HepG2 (cell line): ENCODE data around the gene SCN8A. TPM values are rescaled to one million over a fixed set of nuclear protein-coding genes. Genes with fewer than 3 reads are reported as not detected.

Source experiments
- ARNT ChIP-seq: fragments of 450-650 bp; IDR thresholded peaks from 2 replicates; pipeline ENCODE4 v1.6.1; 2017
- GATAD1 ChIP-seq: IDR thresholded peaks from 2 replicates; pipeline ENCODE4 v1.6.1; 2016; ENCODE audit warnings: missing genetic modification reagents, missing compliant biosample characterization
- GATAD2A ChIP-seq: IDR thresholded peaks from 2 replicates; pipeline ENCODE4 v1.6.1; 2016
- HNRNPH1 ChIP-seq: fragments of 200-400 bp; formaldehyde crosslinking; optimal IDR thresholded peaks from 2 replicates; pipeline ENCODE3; 2017; ENCODE audit warnings: mild to moderate bottlenecking, low read depth, low read length
- KDM2A ChIP-seq: sonication (generic); formaldehyde crosslinking; IDR thresholded peaks from 2 replicates; pipeline ENCODE4 v1.4.0; 2020; ENCODE audit warnings: low read depth, missing genetic modification reagents, borderline replicate concordance
- NR2F2 ChIP-seq: IDR thresholded peaks from 2 replicates; pipeline ENCODE4 v1.6.1; 2012; ENCODE audit warnings: low read depth, inconsistent platforms, borderline replicate concordance
- RARG ChIP-seq: sonication (generic); formaldehyde crosslinking; IDR thresholded peaks from 2 replicates; pipeline ENCODE4 v1.4.0; 2020; ENCODE audit warnings: low read depth, mild to moderate bottlenecking, missing genetic modification reagents
- SAFB2 ChIP-seq: sonication (generic); formaldehyde crosslinking; IDR thresholded peaks from 2 replicates; pipeline ENCODE4 v1.5.1; 2020; ENCODE audit warnings: missing genetic modification reagents, low read depth, mild to moderate bottlenecking, borderline replicate concordance
- STAG1 ChIP-seq: sonication (generic); formaldehyde crosslinking; IDR thresholded peaks from 2 replicates; pipeline ENCODE4 v1.4.0; 2020; ENCODE audit warnings: missing genetic modification reagents
- WIZ ChIP-seq: sonication (generic); formaldehyde crosslinking; IDR thresholded peaks from 2 replicates; pipeline ENCODE4 v1.5.1; 2020; ENCODE audit warnings: mild to moderate bottlenecking, missing genetic modification reagents
- ZFY ChIP-seq: sonication (generic); formaldehyde crosslinking; IDR thresholded peaks from 2 replicates; pipeline ENCODE4 v1.4.0; 2020; ENCODE audit warnings: missing genetic modification reagents
- ZNF614 ChIP-seq: IDR thresholded peaks from 2 replicates; pipeline ENCODE4 v1.6.1; 2018; ENCODE audit warnings: missing biosample characterization, missing genetic modification reagents, inconsistent platforms, borderline replicate concordance
- polyA plus RNA-seq, 8 experiments: library from polyadenylated mRNA; depleted of rRNA in 3 of 8; stranded (reverse) in 7 of 8; unstranded in 1 of 8; fragments of >200 nt; fragmentation: Illumina TruSeq in 4 of 8; extraction: Trizol in 4 of 8; gene quantifications; 2 replicates each; pipeline versions ENCODE4 v1.2.1 to v1.2.3, GENCODE V29; 2011 to 2016; ENCODE audit warnings: low read depth in 4 of 8, missing spikeins in 1 of 8, mixed read lengths in 1 of 8; ENCODE audit not compliant: insufficient read depth in 1 of 8
- total RNA-seq, 5 experiments: library from RNA; depleted of rRNA; stranded (reverse); fragments of >200 nt; fragmentation: Illumina TruSeq; extraction: Trizol; gene quantifications; 2 replicates each; pipeline ENCODE4 v1.2.3, GENCODE V29; 2016; ENCODE audit warnings: low read depth in 1 of 5
- TF ChIP-seq, protein P1 (sequence below): sonication (generic); formaldehyde crosslinking; IDR thresholded peaks from 2 replicates; pipeline ENCODE4 v1.4.0; 2020; ENCODE audit warnings: missing genetic modification reagents, mild to moderate bottlenecking, borderline replicate concordance
- TF ChIP-seq, protein P2 (sequence below): sonication (generic); formaldehyde crosslinking; IDR thresholded peaks from 2 replicates; pipeline ENCODE4 v1.4.0; 2020; ENCODE audit warnings: missing genetic modification reagents, borderline replicate concordance
- TF ChIP-seq, protein P3 (sequence below): sonication (generic); formaldehyde crosslinking; IDR thresholded peaks from 2 replicates; pipeline ENCODE4 v1.5.0; 2020; ENCODE audit warnings: mild to moderate bottlenecking, missing genetic modification reagents
- TF ChIP-seq, protein P4 (sequence below): sonication (generic); formaldehyde crosslinking; IDR thresholded peaks from 2 replicates; pipeline ENCODE4 v1.4.0; 2020; ENCODE audit warnings: missing genetic modification reagents, borderline replicate concordance
- TF ChIP-seq, protein P5 (sequence below): sonication (generic); formaldehyde crosslinking; IDR thresholded peaks from 2 replicates; pipeline ENCODE4 v1.8.0; 2022; ENCODE audit warnings: mild to moderate bottlenecking, missing genetic modification reagents; ENCODE audit not compliant: insufficient replicate concordance

SCN8A gene
- total and polyA plus RNA-seq, 2 of the 13 experiments (the other 11 are each of a cell fraction or from before 2014, with no cell fraction given): 0.57 to 1.4 TPM

DNA sequence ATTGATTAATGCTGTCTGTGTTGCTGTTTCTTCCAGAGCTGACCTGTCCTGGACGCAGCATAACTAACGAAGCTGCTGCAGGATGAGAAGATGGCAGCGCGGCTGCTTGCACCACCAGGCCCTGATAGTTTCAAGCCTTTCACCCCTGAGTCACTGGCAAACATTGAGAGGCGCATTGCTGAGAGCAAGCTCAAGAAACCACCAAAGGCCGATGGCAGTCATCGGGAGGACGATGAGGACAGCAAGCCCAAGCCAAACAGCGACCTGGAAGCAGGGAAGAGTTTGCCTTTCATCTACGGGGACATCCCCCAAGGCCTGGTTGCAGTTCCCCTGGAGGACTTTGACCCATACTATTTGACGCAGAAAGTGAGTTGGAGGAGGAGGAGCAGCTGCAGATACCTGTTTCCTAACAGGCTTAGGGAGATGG lies 71.7 kb downstream of the SCN8A start (continued):
- TF ChIP-seq, protein P1, sequence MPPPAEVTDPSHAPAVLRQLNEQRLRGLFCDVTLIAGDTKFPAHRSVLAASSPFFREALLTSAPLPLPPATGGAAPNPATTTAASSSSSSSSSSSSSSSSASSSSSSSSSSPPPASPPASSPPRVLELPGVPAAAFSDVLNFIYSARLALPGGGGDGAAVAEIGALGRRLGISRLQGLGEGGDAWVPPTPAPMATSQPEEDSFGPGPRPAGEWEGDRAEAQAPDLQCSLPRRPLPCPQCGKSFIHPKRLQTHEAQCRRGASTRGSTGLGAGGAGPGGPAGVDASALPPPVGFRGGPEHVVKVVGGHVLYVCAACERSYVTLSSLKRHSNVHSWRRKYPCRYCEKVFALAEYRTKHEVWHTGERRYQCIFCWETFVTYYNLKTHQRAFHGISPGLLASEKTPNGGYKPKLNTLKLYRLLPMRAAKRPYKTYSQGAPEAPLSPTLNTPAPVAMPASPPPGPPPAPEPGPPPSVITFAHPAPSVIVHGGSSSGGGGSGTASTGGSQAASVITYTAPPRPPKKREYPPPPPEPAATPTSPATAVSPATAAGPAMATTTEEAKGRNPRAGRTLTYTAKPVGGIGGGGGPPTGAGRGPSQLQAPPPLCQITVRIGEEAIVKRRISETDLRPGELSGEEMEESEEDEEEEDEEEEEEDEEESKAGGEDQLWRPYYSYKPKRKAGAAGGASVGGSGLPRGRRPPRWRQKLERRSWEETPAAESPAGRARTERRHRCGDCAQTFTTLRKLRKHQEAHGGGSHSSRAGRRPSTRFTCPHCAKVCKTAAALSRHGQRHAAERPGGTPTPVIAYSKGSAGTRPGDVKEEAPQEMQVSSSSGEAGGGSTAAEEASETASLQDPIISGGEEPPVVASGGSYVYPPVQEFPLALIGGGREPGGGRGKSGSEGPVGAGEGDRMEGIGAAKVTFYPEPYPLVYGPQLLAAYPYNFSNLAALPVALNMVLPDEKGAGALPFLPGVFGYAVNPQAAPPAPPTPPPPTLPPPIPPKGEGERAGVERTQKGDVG (CRISPR knock-in tag): no peak
- TF ChIP-seq HNRNPH1 (no peak), NR2F2 (no peak), SAFB2 (CRISPR knock-in tag) (no peak), ARNT (no peak), ZFY (peak; percentile 64), ZNF614 (CRISPR knock-in tag) (peak; percentile 25; the same call in 1 of the 2 replicates), KDM2A (CRISPR knock-in tag) (peak; percentile 35; the same call in 1 of the 2 replicates), GATAD2A (CRISPR knock-in tag) (peak; percentile 63), WIZ (CRISPR knock-in tag) (no peak), STAG1 (CRISPR knock-in tag) (no peak), GATAD1 (CRISPR knock-in tag) (no peak), RARG (CRISPR knock-in tag) (no peak)
- TF ChIP-seq, protein P2, sequence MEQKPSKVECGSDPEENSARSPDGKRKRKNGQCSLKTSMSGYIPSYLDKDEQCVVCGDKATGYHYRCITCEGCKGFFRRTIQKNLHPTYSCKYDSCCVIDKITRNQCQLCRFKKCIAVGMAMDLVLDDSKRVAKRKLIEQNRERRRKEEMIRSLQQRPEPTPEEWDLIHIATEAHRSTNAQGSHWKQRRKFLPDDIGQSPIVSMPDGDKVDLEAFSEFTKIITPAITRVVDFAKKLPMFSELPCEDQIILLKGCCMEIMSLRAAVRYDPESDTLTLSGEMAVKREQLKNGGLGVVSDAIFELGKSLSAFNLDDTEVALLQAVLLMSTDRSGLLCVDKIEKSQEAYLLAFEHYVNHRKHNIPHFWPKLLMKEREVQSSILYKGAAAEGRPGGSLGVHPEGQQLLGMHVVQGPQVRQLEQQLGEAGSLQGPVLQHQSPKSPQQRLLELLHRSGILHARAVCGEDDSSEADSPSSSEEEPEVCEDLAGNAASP (CRISPR knock-in tag): 0 out of 2 replicates have a peak, but pooled peaks have one; percentile 24
- TF ChIP-seq, protein P3, sequence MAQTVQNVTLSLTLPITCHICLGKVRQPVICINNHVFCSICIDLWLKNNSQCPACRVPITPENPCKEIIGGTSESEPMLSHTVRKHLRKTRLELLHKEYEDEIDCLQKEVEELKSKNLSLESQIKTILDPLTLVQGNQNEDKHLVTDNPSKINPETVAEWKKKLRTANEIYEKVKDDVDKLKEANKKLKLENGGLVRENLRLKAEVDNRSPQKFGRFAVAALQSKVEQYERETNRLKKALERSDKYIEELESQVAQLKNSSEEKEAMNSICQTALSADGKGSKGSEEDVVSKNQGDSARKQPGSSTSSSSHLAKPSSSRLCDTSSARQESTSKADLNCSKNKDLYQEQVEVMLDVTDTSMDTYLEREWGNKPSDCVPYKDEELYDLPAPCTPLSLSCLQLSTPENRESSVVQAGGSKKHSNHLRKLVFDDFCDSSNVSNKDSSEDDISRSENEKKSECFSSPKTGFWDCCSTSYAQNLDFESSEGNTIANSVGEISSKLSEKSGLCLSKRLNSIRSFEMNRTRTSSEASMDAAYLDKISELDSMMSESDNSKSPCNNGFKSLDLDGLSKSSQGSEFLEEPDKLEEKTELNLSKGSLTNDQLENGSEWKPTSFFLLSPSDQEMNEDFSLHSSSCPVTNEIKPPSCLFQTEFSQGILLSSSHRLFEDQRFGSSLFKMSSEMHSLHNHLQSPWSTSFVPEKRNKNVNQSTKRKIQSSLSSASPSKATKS (CRISPR knock-in tag): no peak
- TF ChIP-seq, protein P4, sequence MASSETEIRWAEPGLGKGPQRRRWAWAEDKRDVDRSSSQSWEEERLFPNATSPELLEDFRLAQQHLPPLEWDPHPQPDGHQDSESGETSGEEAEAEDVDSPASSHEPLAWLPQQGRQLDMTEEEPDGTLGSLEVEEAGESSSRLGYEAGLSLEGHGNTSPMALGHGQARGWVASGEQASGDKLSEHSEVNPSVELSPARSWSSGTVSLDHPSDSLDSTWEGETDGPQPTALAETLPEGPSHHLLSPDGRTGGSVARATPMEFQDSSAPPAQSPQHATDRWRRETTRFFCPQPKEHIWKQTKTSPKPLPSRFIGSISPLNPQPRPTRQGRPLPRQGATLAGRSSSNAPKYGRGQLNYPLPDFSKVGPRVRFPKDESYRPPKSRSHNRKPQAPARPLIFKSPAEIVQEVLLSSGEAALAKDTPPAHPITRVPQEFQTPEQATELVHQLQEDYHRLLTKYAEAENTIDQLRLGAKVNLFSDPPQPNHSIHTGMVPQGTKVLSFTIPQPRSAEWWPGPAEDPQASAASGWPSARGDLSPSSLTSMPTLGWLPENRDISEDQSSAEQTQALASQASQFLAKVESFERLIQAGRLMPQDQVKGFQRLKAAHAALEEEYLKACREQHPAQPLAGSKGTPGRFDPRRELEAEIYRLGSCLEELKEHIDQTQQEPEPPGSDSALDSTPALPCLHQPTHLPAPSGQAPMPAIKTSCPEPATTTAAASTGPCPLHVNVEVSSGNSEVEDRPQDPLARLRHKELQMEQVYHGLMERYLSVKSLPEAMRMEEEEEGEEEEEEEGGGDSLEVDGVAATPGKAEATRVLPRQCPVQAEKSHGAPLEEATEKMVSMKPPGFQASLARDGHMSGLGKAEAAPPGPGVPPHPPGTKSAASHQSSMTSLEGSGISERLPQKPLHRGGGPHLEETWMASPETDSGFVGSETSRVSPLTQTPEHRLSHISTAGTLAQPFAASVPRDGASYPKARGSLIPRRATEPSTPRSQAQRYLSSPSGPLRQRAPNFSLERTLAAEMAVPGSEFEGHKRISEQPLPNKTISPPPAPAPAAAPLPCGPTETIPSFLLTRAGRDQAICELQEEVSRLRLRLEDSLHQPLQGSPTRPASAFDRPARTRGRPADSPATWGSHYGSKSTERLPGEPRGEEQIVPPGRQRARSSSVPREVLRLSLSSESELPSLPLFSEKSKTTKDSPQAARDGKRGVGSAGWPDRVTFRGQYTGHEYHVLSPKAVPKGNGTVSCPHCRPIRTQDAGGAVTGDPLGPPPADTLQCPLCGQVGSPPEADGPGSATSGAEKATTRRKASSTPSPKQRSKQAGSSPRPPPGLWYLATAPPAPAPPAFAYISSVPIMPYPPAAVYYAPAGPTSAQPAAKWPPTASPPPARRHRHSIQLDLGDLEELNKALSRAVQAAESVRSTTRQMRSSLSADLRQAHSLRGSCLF (CRISPR knock-in tag): no peak
- TF ChIP-seq, protein P5, sequence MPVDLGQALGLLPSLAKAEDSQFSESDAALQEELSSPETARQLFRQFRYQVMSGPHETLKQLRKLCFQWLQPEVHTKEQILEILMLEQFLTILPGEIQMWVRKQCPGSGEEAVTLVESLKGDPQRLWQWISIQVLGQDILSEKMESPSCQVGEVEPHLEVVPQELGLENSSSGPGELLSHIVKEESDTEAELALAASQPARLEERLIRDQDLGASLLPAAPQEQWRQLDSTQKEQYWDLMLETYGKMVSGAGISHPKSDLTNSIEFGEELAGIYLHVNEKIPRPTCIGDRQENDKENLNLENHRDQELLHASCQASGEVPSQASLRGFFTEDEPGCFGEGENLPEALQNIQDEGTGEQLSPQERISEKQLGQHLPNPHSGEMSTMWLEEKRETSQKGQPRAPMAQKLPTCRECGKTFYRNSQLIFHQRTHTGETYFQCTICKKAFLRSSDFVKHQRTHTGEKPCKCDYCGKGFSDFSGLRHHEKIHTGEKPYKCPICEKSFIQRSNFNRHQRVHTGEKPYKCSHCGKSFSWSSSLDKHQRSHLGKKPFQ (CRISPR knock-in tag): no peak
